Measurements from ENCODE around the gene COL5A2.

Gene COL5A2

GRCh38 chr2:189057316-189057715 is 122.2 kb downstream of the COL5A2 start:
- H3K36me3 ChIP-seq (ENCODE audit: insufficient read depth, low read length), result no peaks in the 10 kb centered on the region

DNA sequence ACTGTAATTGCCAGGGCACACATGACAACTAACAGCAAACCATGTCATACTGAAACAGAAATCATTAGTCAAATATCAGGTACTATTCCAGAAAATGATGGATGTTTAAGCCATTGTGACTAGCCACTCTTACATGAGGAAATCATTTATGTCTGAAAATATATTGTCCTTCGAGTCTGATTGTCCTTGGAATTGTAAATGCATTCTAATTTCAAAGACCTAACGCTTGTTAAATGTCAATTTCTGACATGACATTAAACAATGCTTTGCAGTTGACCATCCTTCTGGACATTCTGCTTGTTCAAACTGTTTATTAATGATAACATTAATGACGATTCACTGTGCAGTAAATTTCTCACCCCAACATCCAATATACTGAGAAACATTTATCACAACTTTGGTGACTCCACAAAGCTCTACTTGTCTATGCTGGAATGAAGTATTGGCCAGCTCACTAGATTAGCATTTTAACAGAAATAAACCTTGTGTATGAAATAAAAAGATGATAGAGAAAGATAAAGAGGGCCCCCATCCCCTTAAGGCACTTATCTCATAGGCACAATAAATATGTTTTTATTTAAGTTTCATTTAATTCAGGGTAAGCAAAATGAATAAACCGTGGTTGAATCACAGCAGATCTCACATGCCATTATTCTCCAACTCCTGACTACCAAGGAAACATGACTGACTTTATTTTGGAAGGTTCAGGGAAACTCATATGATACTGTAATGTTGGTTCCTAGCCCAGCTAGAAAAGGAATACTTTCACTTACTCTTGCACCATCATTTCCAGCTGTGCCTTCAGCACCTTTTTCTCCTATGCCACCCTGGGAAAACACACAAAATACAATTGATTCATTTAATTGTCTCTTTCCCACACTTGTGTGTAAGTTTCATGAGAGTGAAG is 123.1 kb downstream of the COL5A2 start:
- H3K27ac ChIP-seq (ENCODE audit: low read length), result no peak overlapping the region
- no peaks in the 10 kb centered on the region for H3K9me3 ChIP-seq (ENCODE audit: insufficient read depth, low read length, severe bottlenecking)
- no peaks in the 10 kb centered on the region for H3K79me2 ChIP-seq (ENCODE audit: insufficient read depth, low read length)
- no peaks in the 10 kb centered on the region for H4K20me1 ChIP-seq (ENCODE audit: insufficient read depth, low read length)
- H3K4me3 ChIP-seq (ENCODE audit: low read depth in 1 of 2, low read length in 2 of 2), result no peak overlapping the region
- no peak overlapping the region for H3K4me2 ChIP-seq (ENCODE audit: insufficient read depth, low read length)
- H3K4me1 ChIP-seq (ENCODE audit: insufficient read depth, low read length), result no peaks in the 10 kb centered on the region
- no peak overlapping the region for H2AFZ ChIP-seq (ENCODE audit: low read depth, low read length)
- no peaks in the 10 kb centered on the region for H3K27me3 ChIP-seq (ENCODE audit: insufficient read depth, low read length, poor library complexity)
- ATAC-seq (ENCODE audit: insufficient read depth, low read depth), result no peak
- TF ChIP-seq CTCF (IDR thresholded peaks at IDR 0.05; ENCODE audit: borderline replicate concordance, extremely low read depth, low read length, poor library complexity, severe bottlenecking) (no peak), EZH2 (IDR thresholded peaks at IDR 0.05; ENCODE audit: borderline replicate concordance, low read depth, low read length, severe bottlenecking) (no peak)
- no peak overlapping the region for H3K9ac ChIP-seq (ENCODE audit: low read depth, low read length)
- DNase-seq, result no peak
- H3K36me3 ChIP-seq (ENCODE audit: insufficient read depth, low read length), result no peaks in the 10 kb centered on the region

More at GRCh38 chr2:189057316-189057715, 122.2 kb downstream of the COL5A2 start:
- H3K9me3 ChIP-seq (ENCODE audit: insufficient read depth, low read length, severe bottlenecking), result no peaks in the 10 kb centered on the region
- no peaks in the 10 kb centered on the region for H3K4me1 ChIP-seq (ENCODE audit: insufficient read depth, low read length)
- DNase-seq (no peak), ATAC-seq (ENCODE audit: insufficient read depth, low read depth) (no peak)
- H3K79me2 ChIP-seq (ENCODE audit: insufficient read depth, low read length), result no peaks in the 10 kb centered on the region
- H3K9ac ChIP-seq (ENCODE audit: low read depth, low read length), result no peak overlapping the region
- H3K4me3 ChIP-seq (ENCODE audit: low read depth in 1 of 2, low read length in 2 of 2), result no peak overlapping the region
- H2AFZ ChIP-seq (ENCODE audit: low read depth, low read length), result no peak overlapping the region
- H4K20me1 ChIP-seq (ENCODE audit: insufficient read depth, low read length), result no peaks in the 10 kb centered on the region
- no peaks in the 10 kb centered on the region for H3K27me3 ChIP-seq (ENCODE audit: insufficient read depth, low read length, poor library complexity)
- TF ChIP-seq EZH2 (IDR thresholded peaks at IDR 0.05; ENCODE audit: borderline replicate concordance, low read depth, low read length, severe bottlenecking) (no peak), CTCF (IDR thresholded peaks at IDR 0.05; ENCODE audit: borderline replicate concordance, extremely low read depth, low read length, poor library complexity, severe bottlenecking) (no peak)
- H3K4me2 ChIP-seq (ENCODE audit: insufficient read depth, low read length), result no peak overlapping the region
- H3K27ac ChIP-seq (ENCODE audit: low read length), result no peak overlapping the region

DNA sequence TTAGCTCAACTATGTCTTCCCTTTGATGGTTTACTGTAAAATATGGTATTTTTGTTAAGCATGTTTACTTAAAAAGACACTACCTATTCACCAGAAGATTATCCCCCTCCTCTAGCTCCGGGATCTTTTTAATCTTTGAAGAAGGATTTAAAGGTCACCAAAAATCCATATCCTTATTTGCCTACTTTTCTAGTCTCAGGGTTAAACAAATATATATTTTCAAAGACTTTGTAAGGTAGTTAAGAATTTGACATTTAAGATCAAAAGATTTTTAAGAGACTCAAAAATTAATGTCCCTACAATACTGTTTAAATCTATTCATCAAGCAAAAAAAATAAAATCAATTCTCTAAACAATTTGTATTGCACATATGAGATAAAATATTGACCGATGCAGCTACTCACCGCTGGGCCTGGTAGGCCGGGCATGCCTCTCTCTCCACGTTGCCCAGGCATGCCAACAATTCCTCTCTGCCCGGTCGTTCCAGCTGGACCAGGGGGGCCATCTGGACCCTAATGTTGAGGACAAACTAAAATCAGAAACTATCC is 129.3 kb downstream of the COL5A2 start:
- Histone ChIP-seq H3K4me3 (ENCODE audit: low read depth in 1 of 2, low read length in 2 of 2) (no peak overlapping the region), H3K79me2 (ENCODE audit: insufficient read depth, low read length) (no peaks in the 10 kb centered on the region), H3K9ac (ENCODE audit: low read depth, low read length) (no peak overlapping the region), H3K27me3 (ENCODE audit: insufficient read depth, low read length, poor library complexity) (no peaks in the 10 kb centered on the region), H3K4me2 (ENCODE audit: insufficient read depth, low read length) (no peak overlapping the region), H2AFZ (ENCODE audit: low read depth, low read length) (no peak overlapping the region), H3K36me3 (ENCODE audit: insufficient read depth, low read length) (no peaks in the 10 kb centered on the region), H3K4me1 (ENCODE audit: insufficient read depth, low read length) (no peaks in the 10 kb centered on the region), H3K9me3 (ENCODE audit: insufficient read depth, low read length, severe bottlenecking) (no peaks in the 10 kb centered on the region), H4K20me1 (ENCODE audit: insufficient read depth, low read length) (no peaks in the 10 kb centered on the region), H3K27ac (ENCODE audit: low read length) (no peak overlapping the region)
- ATAC-seq (ENCODE audit: insufficient read depth, low read depth) (no peak), DNase-seq (no peak)
- TF ChIP-seq EZH2 (IDR thresholded peaks at IDR 0.05; ENCODE audit: borderline replicate concordance, low read depth, low read length, severe bottlenecking) (no peak), CTCF (IDR thresholded peaks at IDR 0.05; ENCODE audit: borderline replicate concordance, extremely low read depth, low read length, poor library complexity, severe bottlenecking) (no peak)

Data from DND-41 (cell line).